WTC11 (cell line): ENCODE measurements around the gene ATP11A.

Experiments used
- ATF3 ChIP-seq: sonication (generic); formaldehyde crosslinking; conservative IDR thresholded peaks from 2 replicates; pipeline ENCODE4 v1.8.1; 2022; ENCODE audit warnings: mild to moderate bottlenecking, missing genetic modification reagents
- CBFB ChIP-seq: sonication (generic); formaldehyde crosslinking; IDR thresholded peaks from 2 replicates; pipeline ENCODE4 v1.8.1; 2022; ENCODE audit warnings: mild to moderate bottlenecking, low read depth, missing genetic modification reagents
- CTCF ChIP-seq: fragments of 200-600 bp; IDR thresholded peaks from 2 replicates; pipeline ENCODE4 v1.8.0; 2022; ENCODE audit warnings: antibody characterized with exemption
- FOXP1 ChIP-seq: sonication (generic); formaldehyde crosslinking; IDR thresholded peaks from 2 replicates; pipeline ENCODE4 v1.8.0; 2022; ENCODE audit warnings: missing genetic modification reagents, mild to moderate bottlenecking, moderate library complexity, borderline replicate concordance
- IRF2 ChIP-seq: sonication (generic); formaldehyde crosslinking; IDR thresholded peaks from 2 replicates; pipeline ENCODE4 v1.8.0; 2022; ENCODE audit warnings: low read depth, missing genetic modification reagents, borderline replicate concordance
- MAX ChIP-seq: sonication (generic); formaldehyde crosslinking; IDR thresholded peaks from 2 replicates; pipeline ENCODE4 v1.8.0; 2022; ENCODE audit warnings: mild to moderate bottlenecking, missing genetic modification reagents
- MYBL2 ChIP-seq: sonication (generic); formaldehyde crosslinking; IDR thresholded peaks from 2 replicates; pipeline ENCODE4 v1.8.1; 2023; ENCODE audit warnings: mild to moderate bottlenecking, moderate library complexity, missing genetic modification reagents
- USF1 ChIP-seq: sonication (generic); formaldehyde crosslinking; IDR thresholded peaks from 2 replicates; pipeline ENCODE4 v1.8.0; 2022; ENCODE audit warnings: mild to moderate bottlenecking, missing genetic modification reagents
- ZNF396 ChIP-seq: fragments of 250-450 bp; sonication (Bioruptor Pico); IDR thresholded peaks from 2 replicates; pipeline ENCODE4 v1.8.0; 2021; ENCODE audit warnings: mild to moderate bottlenecking, moderate library complexity, borderline replicate concordance

GRCh38 chr13:112932971-112933370, 243.1 kb downstream of the ATP11A start:
- TF ChIP-seq FOXP1 (CRISPR knock-in tag) (no peak), ATF3 (no peak), CTCF (no peak), ZNF396 (CRISPR knock-in tag) (no peak), MYBL2 (CRISPR knock-in tag) (no peak), CBFB (CRISPR knock-in tag) (no peak), MAX (CRISPR knock-in tag) (no peak), USF1 (CRISPR knock-in tag) (no peak), IRF2 (no peak)
